C1 segment of cervical spinal cord (tissue), 14 donors: Measurements from ENCODE around the gene NFKBIE.

Experiments used
- DNase-seq, 14 donors: peaks; one replicate each; lab custom pipeline; 2025; lab: John Stamatoyannopoulos, UW

Gene NFKBIE

DNA sequence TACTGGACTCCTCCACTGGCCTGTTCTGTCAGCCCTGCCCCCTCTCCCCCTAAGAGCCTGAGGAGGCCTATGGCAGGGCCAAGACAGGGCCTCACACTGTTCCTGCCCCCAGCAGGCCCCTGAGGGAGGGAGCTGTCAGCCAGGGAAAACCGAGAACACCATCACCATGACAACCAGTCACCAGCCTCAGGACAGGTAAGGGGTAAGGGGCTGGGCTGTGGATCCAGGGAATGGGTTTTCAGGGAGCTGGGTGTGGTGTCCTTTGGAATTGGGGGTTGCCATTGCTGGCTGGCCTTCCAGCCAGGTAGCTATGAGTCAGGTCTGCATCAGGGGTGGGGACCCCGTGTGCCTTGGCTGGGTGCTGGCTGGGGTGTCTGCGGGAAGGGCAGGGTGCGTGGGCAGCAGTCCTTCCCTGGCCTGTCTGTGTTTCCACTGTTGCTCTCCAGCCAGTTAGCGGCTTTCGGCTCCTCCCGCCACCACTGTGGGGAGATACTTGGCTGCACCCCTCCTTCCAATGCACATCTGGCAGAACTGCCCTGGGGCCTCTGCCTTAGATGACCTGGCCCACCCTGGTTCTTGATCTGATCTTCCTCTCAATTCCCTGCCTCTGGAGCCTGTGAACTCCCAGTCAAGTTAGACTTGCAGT is 38.1 kb downstream of the NFKBIE start:
- no peak for DNase-seq

DNA sequence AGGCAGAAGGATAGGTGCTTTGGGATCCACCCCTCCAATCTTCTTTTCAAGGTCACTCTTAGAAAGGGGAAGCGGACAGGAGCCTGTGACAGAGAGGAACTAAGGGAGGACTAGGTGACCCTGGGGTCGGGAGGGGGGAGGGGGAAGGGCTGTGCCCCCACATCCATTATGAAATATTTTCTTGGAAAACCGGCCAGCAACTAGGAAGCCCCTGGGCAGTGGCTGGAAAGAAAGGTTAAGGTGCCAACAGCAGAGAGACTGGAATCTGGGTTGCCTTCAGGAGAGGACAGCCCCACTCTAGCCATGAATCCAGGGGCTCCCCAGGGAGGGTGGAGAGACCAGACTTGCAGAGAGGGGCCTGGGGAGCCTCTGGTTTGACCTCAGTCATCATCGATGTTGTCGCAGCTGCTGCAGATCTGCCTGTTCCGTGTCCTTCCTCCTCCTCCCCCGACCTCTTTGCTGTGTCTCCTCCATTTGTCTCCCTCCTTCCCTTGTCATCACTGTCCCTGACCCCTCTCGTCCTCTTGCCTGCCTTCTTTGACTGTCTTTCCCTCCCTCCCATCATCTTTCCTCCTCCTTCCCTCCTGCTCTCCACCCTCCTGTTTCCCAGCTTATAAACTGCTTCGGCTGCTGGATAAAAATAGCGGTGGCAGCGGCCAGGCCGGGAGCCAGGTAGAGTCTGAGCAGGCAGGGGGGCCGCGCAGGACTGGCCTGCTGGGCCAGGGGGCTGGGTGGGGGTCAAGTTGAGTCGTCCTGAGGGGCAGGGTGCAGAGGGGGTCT is 38.8 kb downstream of the NFKBIE start:
- peak in 1 of 14 donors; percentile 53 for DNase-seq

DNA sequence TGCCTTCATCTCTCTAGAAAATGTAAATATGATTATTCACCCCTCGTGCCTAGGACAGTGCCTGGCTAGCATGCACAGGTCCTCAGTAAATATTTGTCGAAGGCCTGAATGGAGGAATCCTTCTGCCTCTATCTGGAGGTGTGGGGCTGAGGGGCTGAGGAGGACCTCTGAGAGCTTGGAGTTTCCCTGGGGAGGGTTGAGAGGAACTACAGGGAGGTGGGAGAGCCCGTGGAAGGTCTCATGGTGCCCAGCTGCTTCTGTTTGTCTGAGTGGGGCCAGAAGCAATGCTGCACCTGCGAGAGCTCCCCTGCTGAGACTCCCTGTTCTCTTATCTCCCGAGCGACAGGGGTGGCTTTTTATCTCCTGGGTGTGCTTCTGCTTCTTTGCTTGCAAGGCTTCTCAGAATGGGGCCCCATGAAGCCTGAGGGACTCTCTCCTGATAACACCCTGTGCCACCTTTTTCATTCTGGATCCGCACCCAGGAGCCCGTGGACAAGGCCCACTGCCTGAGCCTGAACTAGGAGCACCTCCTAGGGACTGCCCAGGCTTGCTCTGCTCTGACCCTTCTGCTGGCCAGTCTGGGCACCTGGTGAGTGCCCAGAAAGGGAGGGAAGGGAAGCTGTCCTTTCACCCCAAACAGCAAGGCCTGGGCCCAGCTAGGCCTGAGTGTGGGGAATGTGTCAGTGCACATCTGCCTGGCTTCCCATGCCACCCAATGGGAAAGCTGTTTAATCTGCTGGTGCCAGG is 39.6 kb downstream of the NFKBIE start:
- no peak for DNase-seq

DNA sequence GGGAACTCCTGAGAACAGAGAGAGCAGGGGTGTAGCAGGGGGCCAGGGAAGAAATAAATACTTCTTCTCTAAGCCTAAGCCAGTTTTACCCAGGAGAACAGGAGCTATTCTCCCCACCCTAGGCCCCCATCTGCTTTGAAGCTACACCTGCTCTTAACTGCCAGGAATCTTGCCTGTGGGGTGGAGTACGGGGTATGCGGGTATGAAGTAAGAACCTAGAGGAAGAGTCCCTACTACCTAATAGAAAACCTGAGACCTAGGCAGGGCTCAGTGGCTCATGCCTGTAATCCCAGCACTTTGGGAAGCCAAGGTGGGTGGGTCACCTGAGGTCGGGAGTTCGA is 40.4 kb downstream of the NFKBIE start:
- DNase-seq = no peak

DNA sequence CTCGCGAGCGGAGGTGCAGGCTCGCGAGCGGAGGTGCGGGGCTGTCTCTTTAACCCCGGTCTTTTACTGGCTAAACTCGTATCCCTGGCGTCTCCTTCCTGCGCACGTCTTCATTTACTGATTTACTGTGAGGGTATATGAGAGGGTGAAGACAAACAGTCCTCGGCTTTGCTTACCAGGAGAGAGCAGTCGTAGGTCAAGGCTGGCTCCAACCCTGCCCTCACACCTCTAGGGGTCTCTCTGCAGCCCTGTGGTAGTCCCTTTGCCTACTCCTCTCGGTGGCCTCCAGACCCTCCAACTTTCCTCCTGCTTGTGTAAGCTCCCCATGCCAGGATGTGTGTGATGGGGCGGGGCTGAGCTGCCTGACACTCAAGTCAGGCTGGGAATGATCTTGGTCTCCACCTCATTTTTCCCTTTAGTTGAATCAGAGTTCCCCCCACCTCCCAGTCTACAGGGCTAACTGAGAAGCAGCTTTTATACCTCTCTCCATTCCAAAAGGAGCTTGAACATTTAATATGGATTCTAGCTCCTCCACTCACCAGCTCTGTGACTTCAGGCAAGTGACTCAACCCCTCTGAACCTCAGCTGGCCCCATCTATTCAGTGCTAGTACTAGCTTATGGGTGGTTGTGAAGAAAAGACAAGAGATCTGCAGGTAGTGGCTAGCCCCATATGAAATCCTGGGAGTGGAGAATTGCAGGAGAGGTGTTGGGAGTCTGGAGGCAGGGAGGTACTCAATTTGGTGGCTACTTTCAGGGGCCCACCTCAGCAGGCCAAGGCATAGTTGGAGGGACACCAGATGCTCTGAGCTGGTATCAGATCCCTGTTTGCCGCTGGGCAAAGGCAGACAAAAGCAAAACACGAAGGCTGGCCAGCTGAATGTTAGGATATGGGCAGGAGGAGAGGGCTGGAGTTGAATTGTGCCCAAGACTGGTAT is 41.1 kb downstream of the NFKBIE start:
- DNase-seq = peak in 1 of 14 donors; percentile 57

DNA sequence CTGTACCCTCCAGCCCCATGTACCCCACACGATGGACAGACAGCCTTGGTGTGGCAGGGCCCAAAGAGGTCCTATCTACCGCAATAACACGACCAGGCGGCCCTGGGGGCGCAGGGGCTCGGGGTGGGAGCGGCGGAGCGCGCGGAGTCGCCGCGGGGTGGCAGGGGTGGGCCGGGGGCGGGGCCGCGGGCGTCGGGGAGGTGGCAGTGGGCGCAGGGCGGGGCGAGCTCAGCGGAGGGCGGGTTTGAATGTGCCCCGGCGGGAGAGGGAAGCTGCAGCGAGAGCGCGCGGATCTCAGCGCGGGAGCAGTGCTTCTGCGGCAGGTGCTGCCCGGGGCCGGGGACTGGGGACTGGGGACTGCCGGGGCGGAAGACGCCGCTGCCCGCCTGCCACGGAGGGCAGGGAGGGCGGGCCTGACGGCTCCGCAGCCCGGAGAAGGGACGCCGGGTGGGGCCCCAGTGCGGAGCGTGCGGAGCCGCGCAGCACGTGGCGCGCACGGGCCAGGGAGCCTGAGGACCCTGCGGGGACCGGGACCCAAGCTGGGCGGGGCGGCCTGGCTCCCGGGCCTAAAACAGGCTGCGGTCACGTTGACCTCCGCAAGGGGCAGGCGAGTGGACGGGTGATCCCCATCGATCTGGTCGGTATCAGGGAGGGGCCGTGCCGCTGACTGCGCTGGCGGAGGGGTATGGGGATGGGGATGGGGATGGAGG is 41.9 kb downstream of the NFKBIE start, which contains the start of gene SLC29A1:
Gene SLC29A1 (plus strand): TSS at position 277 of the 710 bp plus-strand sequence. CDS start 3,719 bp downstream, outside the sequence.
- peak in 11 of 14 donors; percentile 17 to 68 (median 56) for DNase-seq

DNA sequence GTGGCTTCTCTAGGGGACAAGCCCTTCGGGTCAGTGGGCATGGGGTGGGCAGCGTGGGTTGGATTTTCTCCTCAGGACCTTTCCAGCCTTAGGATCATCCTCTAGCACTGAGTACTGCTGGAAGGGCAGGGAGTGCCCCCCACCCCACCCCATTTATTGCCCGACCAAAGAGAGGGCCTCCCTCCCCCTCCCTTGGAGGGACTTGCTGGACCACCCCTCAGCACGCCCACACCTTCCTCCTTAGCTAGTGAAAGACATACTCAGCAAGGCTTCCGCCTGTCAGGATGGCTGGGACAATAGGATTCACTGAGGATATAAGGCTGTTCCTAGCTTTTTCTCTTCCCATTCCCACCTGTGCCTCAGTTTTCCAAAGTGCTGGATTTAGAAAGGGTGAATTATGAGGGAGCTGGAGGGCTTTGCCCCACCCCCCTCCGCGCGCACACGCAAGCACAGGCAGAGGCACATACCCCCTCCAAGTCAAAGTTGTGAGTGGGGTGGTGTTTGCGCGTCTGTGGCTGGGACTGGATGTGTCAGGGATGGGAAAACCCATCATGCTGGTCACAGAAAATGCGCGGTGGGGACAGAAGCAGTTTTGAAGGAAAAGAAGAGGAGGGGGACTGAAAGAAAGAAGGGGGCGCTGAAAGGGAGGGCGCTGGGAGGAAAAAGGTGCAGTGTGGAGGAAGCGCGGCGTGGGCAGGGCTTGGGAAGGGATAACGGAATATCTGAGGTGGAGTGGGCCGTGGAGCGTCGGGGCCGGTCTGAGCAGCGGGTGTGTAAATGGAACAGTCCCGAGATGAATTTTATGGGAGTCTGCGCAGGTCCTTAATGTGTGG is 42.6 kb downstream of the NFKBIE start:
- DNase-seq = no peak

DNA sequence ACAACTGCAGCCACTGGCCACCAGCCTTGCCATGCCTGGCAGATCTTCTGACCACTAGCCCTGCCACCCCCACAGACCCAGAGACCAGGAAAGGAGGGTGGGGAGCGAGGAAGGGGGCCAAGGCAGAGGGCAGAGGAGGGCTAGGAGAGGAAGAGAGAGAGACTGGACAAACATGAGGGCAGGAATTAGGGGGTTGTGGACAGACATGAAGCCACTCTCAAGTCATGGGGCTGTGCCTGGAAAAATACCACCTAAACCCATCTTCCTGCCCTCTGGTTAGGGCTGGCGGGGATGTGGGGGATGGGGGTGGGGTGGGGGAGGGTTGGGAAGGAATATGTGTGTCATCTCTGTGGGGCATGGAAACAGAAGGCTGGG is 43.4 kb downstream of the NFKBIE start:
- no peak for DNase-seq

DNA sequence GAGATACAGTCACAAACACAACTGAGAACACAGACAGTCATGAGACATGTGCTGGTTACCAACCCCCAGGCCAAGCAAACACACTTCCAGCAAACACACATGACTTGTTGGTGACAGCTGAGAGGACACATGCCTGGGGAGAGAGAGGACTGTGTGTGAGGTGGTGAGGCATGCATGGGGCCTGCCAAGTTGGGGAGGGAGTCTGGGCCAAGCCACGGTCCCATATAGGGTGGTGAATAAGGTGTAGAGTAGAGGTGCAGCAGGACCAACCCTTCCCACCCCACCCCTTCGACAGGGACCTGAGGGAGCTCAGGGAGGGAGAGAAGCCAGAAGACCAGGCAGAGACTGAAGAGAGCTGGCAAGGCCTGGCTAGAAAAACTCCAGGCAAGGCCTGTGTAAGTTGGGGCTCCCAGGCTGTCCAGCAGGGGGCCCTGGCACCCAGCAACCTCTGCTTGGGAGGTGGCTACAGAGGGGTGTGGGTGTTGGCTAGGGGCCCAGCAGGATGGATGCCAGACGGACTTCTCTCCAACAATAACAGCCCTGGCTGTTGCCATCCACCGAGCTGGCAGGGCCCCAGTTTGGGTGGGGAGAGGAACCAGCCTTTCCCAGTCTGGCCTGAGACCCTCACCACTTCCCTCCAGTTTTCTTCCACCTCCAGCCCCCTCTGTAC is 43.9 kb downstream of the NFKBIE start:
- peak in 11 of 14 donors; percentile 34 to 84 (median 72) for DNase-seq

DNA sequence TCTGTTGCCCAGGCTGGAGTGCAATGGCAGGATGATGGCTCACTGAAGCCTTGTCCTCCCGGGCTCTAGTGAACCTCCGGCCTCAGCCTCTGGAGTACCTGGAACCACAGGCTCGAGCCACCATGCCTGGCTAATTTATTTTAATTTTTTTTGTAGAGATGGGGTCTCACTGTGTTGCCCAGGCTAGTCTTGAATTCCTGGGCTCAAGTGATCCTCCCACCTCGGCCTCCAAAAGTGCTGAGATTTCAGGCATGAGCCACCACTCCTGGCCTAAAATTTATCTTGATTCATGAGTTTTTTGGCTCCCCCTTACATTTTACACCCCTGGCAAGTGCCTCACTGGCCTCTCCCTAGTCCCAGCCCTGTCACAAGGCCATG is 44.4 kb downstream of the NFKBIE start:
- no peak for DNase-seq

DNA sequence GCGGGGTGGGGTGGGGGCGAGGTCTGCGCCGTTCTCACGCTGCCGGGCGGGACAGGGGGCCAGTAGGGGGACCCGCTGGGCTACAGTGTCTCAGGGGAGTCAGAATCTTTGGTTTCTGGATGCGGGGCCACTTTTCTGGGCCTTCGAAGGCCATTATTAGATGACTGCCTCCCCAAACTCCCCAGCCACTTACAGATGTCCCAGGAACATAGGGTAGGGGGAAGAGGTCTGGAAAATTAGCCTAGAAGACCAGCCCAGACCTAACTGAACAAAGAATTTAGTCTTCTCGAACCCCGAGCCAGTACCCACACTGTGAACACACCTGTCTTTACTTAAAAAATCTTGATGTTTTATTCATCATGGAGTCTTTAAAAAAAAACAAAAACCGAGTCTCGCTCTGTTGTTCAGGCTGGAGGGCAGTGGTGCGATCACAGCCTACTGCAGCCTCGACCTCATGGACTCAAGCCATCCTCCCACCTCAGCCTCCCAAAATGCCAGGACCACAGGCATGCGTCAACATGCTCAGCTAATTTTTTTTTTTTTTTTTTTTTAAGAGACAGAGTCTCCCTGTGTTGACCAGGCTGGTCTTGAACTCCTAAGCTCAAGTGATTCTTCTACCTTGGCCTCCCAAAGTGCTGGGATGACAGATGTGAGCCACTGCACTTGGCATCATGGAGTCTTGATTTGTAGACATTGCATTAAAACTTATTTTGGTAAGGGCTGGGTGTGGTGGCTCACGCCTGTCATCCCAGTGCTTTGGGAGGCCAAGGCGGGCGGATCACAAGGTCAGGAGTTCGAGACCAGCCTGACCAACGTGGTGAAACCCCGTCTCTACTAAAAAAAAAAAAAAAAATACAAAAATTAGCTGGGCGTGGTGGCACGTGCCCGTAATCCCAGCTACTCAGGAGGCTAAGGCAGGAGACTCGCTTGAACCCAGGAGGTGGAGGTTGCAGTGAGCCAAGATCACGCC is 45.3 kb downstream of the NFKBIE start:
- DNase-seq = no peak

DNA sequence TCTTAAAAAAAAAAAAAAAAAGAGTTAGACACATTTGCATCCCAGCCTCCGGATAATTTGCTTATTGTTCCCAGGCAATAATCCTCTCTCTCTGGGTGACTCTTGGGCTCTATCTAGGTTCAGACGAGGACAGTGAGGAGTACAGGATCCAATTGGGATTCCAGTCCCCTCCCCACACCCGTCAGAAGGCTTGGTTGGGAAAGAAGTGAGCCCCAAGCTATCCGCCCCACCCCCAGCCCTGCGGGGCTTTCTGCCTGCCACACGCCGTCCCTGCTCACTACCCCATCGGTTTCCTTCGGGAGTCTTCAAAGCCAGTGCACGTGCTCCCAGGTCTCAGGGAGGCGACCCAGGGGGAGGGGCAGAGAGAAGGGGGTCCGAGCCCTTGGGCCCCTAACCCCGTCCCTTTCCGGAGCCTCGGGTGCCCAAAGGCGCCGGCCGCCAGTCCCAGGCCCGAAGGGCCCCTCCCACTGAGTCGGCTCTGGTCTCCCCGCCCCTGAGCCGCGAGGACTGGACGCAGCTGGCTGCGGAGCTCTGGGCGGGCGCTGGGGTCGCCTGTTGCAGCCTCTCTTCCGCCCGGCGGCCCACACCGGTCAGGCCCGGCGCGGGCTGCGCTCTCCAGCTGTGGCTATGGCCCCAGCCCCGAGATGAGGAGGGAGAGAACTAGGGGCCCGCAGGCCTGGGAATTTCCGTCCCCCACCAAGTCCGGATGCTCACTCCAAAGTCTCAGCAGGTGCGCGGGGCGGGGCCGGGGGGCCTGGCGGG is 46.1 kb downstream of the NFKBIE start:
- DNase-seq = peak in 9 of 14 donors; percentile 18 to 69 (median 58)

DNA sequence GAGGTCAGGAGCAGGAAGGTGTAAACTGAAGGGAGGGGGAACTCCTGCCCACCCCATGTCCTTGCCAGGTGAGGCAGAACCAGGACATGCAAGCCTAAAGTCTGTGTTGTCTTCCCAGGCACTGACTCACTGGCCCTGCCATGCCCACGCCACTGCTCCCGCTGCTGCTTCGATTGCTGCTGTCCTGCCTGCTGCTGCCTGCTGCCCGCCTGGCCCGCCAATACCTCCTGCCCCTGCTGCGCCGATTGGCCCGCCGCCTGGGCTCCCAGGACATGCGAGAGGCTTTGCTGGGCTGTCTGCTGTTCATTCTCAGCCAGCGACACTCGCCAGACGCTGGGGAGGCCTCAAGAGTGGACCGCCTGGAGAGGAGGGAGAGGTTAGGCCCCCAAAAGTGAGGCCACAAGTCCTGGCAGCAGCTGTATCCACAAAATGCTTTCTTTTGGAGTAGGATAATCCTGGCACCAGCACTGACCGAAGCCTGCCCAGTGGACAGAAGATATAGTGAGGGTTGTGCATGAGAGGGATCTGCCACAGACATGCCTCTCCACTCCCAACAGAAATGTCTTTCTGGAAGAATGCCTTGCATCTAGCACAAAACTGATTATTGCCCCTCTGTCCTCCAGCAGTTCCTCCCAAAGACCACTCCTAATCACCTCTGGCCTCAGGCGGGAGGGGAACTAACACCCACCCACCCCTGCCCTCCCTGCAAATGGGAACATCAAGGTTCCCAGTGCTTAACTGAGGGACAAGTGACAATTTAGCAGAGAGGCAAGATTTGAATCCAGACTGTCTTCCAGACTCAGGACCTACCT is 47.8 kb downstream of the NFKBIE start:
- DNase-seq = peak in 9 of 14 donors; percentile 35 to 78 (median 48)

DNA sequence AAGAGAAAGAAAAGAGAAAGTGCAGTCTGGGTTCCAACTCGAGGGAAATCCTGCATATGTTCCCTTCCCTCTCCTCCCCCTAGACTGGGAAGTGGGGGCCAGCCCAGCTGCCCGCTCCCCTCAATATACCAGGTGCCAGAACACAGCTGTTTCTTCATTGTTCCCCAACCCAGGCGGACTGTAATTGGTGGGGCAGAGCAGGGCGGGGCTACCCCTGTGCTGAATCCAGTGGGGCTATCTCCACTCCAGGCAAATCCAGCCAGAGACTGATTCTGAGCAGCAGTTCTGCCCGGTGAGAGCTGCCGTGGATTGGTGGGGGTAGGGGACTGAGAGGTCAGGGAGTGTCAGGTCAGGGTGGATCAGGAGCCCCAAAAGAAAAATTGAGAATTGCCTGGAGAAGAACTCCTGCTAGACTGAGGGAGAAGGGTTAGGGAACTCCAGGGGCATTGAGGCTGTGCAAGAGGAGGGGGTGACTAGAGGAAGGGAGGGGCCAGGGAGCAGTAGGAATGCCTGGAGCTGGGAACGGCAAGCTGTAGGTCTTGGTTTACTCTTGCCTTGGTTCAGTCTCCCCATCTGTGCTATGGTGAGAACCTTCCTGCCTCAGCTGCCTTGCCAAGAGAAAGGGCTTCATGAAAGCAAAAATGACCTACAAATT is 48.5 kb downstream of the NFKBIE start, which contains the start of gene MYMX:
Gene MYMX (plus strand): TSS at position 250 of the 655 bp plus-strand sequence. CDS start 546 bp downstream, outside the sequence.
- no peak for DNase-seq

DNA sequence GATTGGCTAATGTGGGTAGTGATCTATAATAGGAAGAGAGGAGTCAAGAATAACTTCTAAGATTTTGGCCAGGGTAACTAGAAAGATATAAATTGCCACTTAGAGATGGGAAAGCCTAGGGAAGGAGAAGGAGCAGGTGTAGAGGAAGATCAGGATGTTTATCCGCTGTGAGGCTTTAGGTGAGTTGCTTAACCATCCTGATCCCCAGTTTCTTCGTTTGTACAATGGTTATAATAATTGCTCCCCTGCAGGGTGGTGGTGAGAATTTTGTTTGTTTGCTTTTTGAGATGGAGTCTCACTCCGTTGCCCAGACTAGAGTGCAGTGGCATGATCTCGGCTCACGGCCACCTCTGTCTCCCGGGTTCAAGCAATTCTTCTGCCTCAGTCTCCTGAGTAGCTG is 51.0 kb downstream of the NFKBIE start:
- DNase-seq = no peak

DNA sequence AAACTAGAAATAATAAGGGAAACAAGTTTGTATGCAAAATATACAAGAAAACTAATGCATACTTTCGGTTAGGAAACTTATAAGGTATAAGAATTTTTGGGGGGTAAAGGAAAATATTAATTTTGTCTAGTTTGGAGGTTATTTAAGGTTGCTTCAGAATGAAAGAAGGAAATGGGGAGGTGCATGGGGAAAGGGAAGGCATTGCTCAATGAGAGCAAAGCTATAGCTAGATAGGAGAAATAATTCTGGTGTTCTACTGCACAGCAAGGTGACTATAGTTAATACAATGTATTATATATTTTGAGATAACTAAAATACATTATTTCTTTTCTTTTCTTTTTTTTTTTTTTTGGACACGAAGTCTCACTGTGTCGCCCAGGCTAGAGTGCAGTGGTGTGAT is 54.1 kb downstream of the NFKBIE start:
- no peak for DNase-seq
